Measurements from ENCODE around the gene PARN. TPM values are rescaled to one million over a fixed set of nuclear protein-coding genes. Genes with fewer than 3 reads are reported as not detected.

Gene PARN
- total and polyA plus RNA-seq, 2 of the 8 experiments (the other 6 are each of a cell fraction or from before 2014, with no cell fraction given) = 24.5 to 44.6 TPM

GRCh38 chr16:14641206-14641605, 11.1 kb upstream of the PARN start:
- POLR2A ChIA-PET (ENCODE audit: partially characterized antibody) = interaction anchor here (1.2 to 4.8 kb wide), 6 partner anchors 9 to 35 kb away, joined by 3 to 18 read pairs (median 6); partner anchors contain the start of genes BFAR and PARN
- peaks cover 3% of the 10 kb centered on the region for H3K79me1 ChIP-seq (ENCODE audit: low read depth, low read length)
- no peak overlapping the region for H3K18ac ChIP-seq (ENCODE audit: extremely low read depth, low read length)
- TF ChIP-seq ATF3 (IDR thresholded peaks at IDR 0.05; ENCODE audit: insufficient read depth, low read depth, low read length) (no peak), USF2 (IDR thresholded peaks at IDR 0.05; ENCODE audit: low read length) (no peak), TBP (IDR thresholded peaks at IDR 0.05; ENCODE audit: low read depth, low read length) (no peak), EP300 (IDR thresholded peaks at IDR 0.05; ENCODE audit: borderline replicate concordance in 1 of 2, low read depth in 2 of 2, low read length in 2 of 2) (no peak), BRCA1 (IDR thresholded peaks at IDR 0.05; ENCODE audit: low read depth, low read length) (no peak)

More at GRCh38 chr16:14641206-14641605, 11.1 kb upstream of the PARN start:
- WGBS, 2 experiments (ENCODE audit: extremely low coverage in 1 of 2, insufficient coverage in 1 of 2, insufficient read length in 1 of 2, insufficient replicate concordance in 2 of 2, low coverage in 1 of 2, low lambda C conversion rate in 2 of 2, missing lambda C conversion rate in 1 of 2) = 88% methylated on average over 8 of the region's 8 CpGs; no CpG with 5 or more reads in 1 of the 2 experiments
- Histone ChIP-seq H2BK12ac (ENCODE audit: low read depth, low read length) (no peak overlapping the region), H3K9ac (replicated peaks in 1 of 4; ENCODE audit: extremely low read depth in 1 of 4, low read depth in 3 of 4, low read length in 3 of 4) (no peak overlapping the region; a peak in 1 of 7 replicates), H3K4me3 (ENCODE audit: extremely low read depth in 1 of 4, insufficient read depth in 2 of 4, low read depth in 3 of 4, low read length in 4 of 4) (no peak overlapping the region), H3K23me2 (ENCODE audit: low read depth, low read length) (no peaks in the 10 kb centered on the region), H3K56ac (replicated peaks; ENCODE audit: insufficient read length, low read depth, low read length) (no peak overlapping the region), H3K4ac (replicated peaks; ENCODE audit: insufficient read length, low read depth, low read length) (no peak overlapping the region), H2BK15ac (ENCODE audit: low read length) (no peak overlapping the region), H3K9me3 (ENCODE audit: insufficient read depth in 2 of 2, low read depth in 1 of 2, low read length in 1 of 2) (no peaks in the 10 kb centered on the region), H2AK5ac (ENCODE audit: low read depth, low read length) (no peak overlapping the region), H2BK5ac (ENCODE audit: low read depth, low read length) (no peak overlapping the region), H2AFZ (ENCODE audit: low read length) (no peak overlapping the region), H3K79me2 (ENCODE audit: control insufficient read depth in 1 of 2, insufficient read depth in 2 of 2, low read length in 2 of 2) (peaks cover 13 to 79% of the 10 kb centered on the region in 2 experiments; a peak in 3 of 4 replicates), H3K27me3 (replicated peaks in 1 of 4; ENCODE audit: control insufficient read depth in 3 of 4, extremely low read depth in 1 of 4, insufficient read depth in 3 of 4, low read length in 3 of 4) (no peaks in the 10 kb centered on the region), H2BK20ac (ENCODE audit: low read length) (no peak overlapping the region), H4K91ac (replicated peaks; ENCODE audit: insufficient read length, low read length) (no peak overlapping the region), H3K14ac (ENCODE audit: insufficient read length) (no peak overlapping the region), H4K20me1 (replicated peaks in 1 of 2; ENCODE audit: control insufficient read depth in 1 of 2, insufficient read depth in 2 of 2, low read length in 2 of 2) (peaks cover 1 to 7% of the 10 kb centered on the region in 2 experiments), H2BK120ac (replicated peaks; ENCODE audit: low read depth, low read length) (no peak overlapping the region), H3K27ac (ENCODE audit: low read depth, low read length) (no peak overlapping the region), H4K5ac (ENCODE audit: insufficient read length, low read depth, low read length) (no peak overlapping the region), H3K4me1 (replicated peaks in 1 of 4; ENCODE audit: control insufficient read depth in 3 of 4, insufficient read depth in 4 of 4, low read length in 3 of 4) (peaks cover 1 to 24% (median 8%) of the 10 kb centered on the region in 4 experiments), H3K36me3 (ENCODE audit: control insufficient read depth in 2 of 4, insufficient read depth in 4 of 4, low read length in 3 of 4) (peaks cover 11 to 46% (median 26%) of the 10 kb centered on the region in 4 experiments), H3K23ac (ENCODE audit: insufficient read length) (no peak overlapping the region), H3K4me2 (ENCODE audit: insufficient read depth in 1 of 2, low read depth in 2 of 2, low read length in 2 of 2) (no peak overlapping the region), H4K8ac (ENCODE audit: extremely low read depth, insufficient read depth, low read length) (no peak overlapping the region)
- CTCF ChIA-PET (ENCODE audit: partially characterized antibody) = interaction anchor here (0.9 kb wide), 1 partner anchor 34 kb away, joined by 3 read pairs; no protein-coding TSS in a partner anchor
- DNase-seq (ENCODE audit: low read depth in 1 of 2, low spot score in 2 of 2) (no peak), FAIRE-seq (no peak)
